Left ventricle myocardium inferior (tissue), 1 donor: ENCODE data around the gene GNAT3. TPM values are rescaled to one million over a fixed set of nuclear protein-coding genes. Genes with fewer than 3 reads are reported as not detected.

ENCODE experiments used
- DNase-seq: peaks from one replicate; pipeline ENCODE4 v3.0.0-alpha.2; 2020
- H3K27ac ChIP-seq: fragments of 200-600 bp; replicated peaks from 2 replicates; pipeline ENCODE4 v1.8.0; 2021
- H3K27me3 ChIP-seq: fragments of 200-600 bp; 2 replicates; pipeline ENCODE4 v1.8.0; 2021; ENCODE audit warnings: low read depth
- H3K36me3 ChIP-seq: fragments of 200-600 bp; 2 replicates; pipeline ENCODE4 v1.8.0; 2021
- H3K4me1 ChIP-seq: fragments of 200-600 bp; 2 replicates; pipeline ENCODE4 v1.8.0; 2021
- H3K4me3 ChIP-seq: fragments of 200-600 bp; 2 replicates; pipeline ENCODE4 v1.8.0; 2021; ENCODE audit warnings: mild to moderate bottlenecking, moderate library complexity
- H3K9me3 ChIP-seq: fragments of 200-600 bp; replicated peaks from 2 replicates; pipeline ENCODE4 v1.8.0; 2021
- CTCF ChIP-seq: fragments of 200-600 bp; IDR thresholded peaks from 2 replicates; pipeline ENCODE4 v1.8.0; 2021; ENCODE audit warnings: antibody characterized with exemption, mild to moderate bottlenecking, borderline replicate concordance
- intact Hi-C: fragments of 100-400 bp; cut with micrococcal nuclease; formaldehyde crosslinking; loops from one replicate; pipeline ENCODE4 v1.11.0; 2022
- total RNA-seq: library from RNA; stranded (reverse); fragmentation: NEBNext Ultra II Directional; extraction: Animal tissue kit (Norgen Biotek cat#: 25700); gene quantifications from one replicate; pipeline ENCODE4 v1.2.1, GENCODE V29; 2021
- donor health status: DM: no; HTN: yes; CAD: no; lungs with severe emphysema.

The GNAT3 gene
- total RNA-seq, 1 donor from 2014 or later: not detected

DNA sequence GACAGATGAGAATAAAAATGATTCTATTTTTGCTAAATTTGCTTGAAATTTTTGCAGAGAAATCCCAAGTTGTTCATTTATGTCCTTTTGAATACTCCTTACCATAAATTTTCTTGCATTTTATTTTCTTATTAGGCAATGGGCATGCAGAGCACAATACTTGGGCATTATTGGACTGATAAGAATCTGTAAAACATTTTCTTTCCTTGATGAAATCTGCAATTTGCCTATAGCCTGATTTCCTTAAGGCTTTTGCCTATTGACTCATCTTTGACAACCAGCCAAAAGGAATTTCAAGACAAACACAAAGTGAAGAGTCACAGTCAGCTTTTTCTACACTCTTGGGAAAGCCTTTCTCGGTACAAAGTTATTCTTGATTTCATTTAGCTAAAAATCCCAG, 30.5 kb upstream of the GNAT3 start:
- no peak for TF ChIP-seq CTCF
- peaks cover 18% of the 10 kb centered on the region for H3K9me3 ChIP-seq
- intact Hi-C loops: loop anchor here (10.0 kb wide), 3 partner anchors 48 to 112 kb away; no protein-coding TSS in a partner anchor
- H3K27ac ChIP-seq: peak overlapping the region; percentile 68
- no peak overlapping the region for H3K4me3 ChIP-seq
- DNase-seq: no peak
- no peaks in the 10 kb centered on the region for H3K36me3 ChIP-seq
- H3K4me1 ChIP-seq: peaks cover 27% of the 10 kb centered on the region
- no peaks in the 10 kb centered on the region for H3K27me3 ChIP-seq

- H3K27me3 ChIP-seq: no peaks in the 10 kb centered on the region
- peaks cover 27% of the 10 kb centered on the region for H3K4me1 ChIP-seq
- intact Hi-C loops: loop anchor here (10.0 kb wide), 3 partner anchors 46 to 114 kb away; no protein-coding TSS in a partner anchor
- no peak overlapping the region for H3K4me3 ChIP-seq
- H3K9me3 ChIP-seq: peaks cover 9% of the 10 kb centered on the region
- no peak for DNase-seq
- no peak for TF ChIP-seq CTCF
- H3K27ac ChIP-seq: peak overlapping the region; percentile 68
- no peaks in the 10 kb centered on the region for H3K36me3 ChIP-seq
Measured at GRCh38 chr7:80540836-80541235, 29.0 kb upstream of the GNAT3 start.

- H3K4me1 ChIP-seq: peaks cover 14% of the 10 kb centered on the region
- H3K27ac ChIP-seq: no peak overlapping the region
- no peaks in the 10 kb centered on the region for H3K27me3 ChIP-seq
- intact Hi-C loops: no loop called here
- no peaks in the 10 kb centered on the region for H3K9me3 ChIP-seq
- no peaks in the 10 kb centered on the region for H3K36me3 ChIP-seq
- H3K4me3 ChIP-seq: no peak overlapping the region
- TF ChIP-seq CTCF: no peak
- no peak for DNase-seq
Measured at GRCh38 chr7:80537091-80537490, 25.2 kb upstream of the GNAT3 start.

DNA sequence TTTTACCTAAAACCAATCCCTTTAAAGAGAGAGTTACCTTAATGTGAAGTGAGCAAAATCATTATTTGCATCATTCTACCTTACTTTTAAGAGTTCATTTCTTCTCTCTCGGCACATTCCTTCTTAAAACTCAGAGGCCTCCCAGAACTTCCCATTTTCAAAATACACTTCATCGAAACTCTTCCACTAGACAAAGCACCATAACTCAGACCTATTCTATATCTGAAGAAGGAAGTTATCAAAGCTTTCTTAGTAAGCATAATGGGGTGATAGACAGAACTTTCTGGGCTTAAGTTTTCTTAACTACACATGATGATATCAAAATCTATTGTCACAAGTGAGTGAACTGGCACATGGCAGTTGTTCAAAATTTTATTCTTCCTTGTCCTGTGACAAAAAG, 24.6 kb upstream of the GNAT3 start:
- TF ChIP-seq CTCF: no peak
- H3K27me3 ChIP-seq: no peaks in the 10 kb centered on the region
- H3K36me3 ChIP-seq: no peaks in the 10 kb centered on the region
- peaks cover 13% of the 10 kb centered on the region for H3K4me1 ChIP-seq
- intact Hi-C loops: no loop called here
- H3K27ac ChIP-seq: no peak overlapping the region
- H3K4me3 ChIP-seq: no peak overlapping the region
- no peaks in the 10 kb centered on the region for H3K9me3 ChIP-seq
- no peak for DNase-seq

GRCh38 chr7:80533287-80533686, 21.4 kb upstream of the GNAT3 start:
- no peaks in the 10 kb centered on the region for H3K36me3 ChIP-seq
- no peaks in the 10 kb centered on the region for H3K9me3 ChIP-seq
- H3K4me3 ChIP-seq: no peak overlapping the region
- no peak for DNase-seq
- H3K4me1 ChIP-seq: peaks cover 11% of the 10 kb centered on the region
- no peaks in the 10 kb centered on the region for H3K27me3 ChIP-seq
- intact Hi-C loops: no loop called here
- no peak for TF ChIP-seq CTCF
- no peak overlapping the region for H3K27ac ChIP-seq

- Histone ChIP-seq H3K9me3 (no peaks in the 10 kb centered on the region), H3K4me1 (peaks cover 11% of the 10 kb centered on the region), H3K27me3 (no peaks in the 10 kb centered on the region), H3K36me3 (no peaks in the 10 kb centered on the region), H3K4me3 (no peak overlapping the region), H3K27ac (no peak overlapping the region)
- intact Hi-C loops: no loop called here
- no peak for TF ChIP-seq CTCF
- no peak for DNase-seq
Measured at GRCh38 chr7:80532153-80532552, 20.3 kb upstream of the GNAT3 start.
